Mucosa of descending colon (tissue), 3 donors: Measurements from ENCODE around the gene RIN2. TPM values are rescaled to one million over a fixed set of nuclear protein-coding genes. Genes with fewer than 3 reads are reported as not detected.
A peak's percentile ranks its signal among the peaks of the same experiment; 100 is the strongest.

Source experiments
- ATAC-seq: fragments of 200-7000 bp; cut with Tn5 transposase; one replicate; pipeline ENCODE4 v1.9.1; 2020; ENCODE audit warnings: mild to moderate bottlenecking, moderate library complexity
- DNase-seq, 3 donors: peaks; one replicate each; pipeline ENCODE4 v3.0.0-alpha.2; 2020
- H3K36me3 ChIP-seq: fragments of 200-600 bp; one replicate; pipeline ENCODE4 v1.8.0; 2021; ENCODE audit warnings: low read depth, mild to moderate bottlenecking
- H3K4me1 ChIP-seq: fragments of 200-600 bp; one replicate; pipeline ENCODE4 v1.8.0; 2021; ENCODE audit warnings: low read depth, mild to moderate bottlenecking
- H3K4me3 ChIP-seq: fragments of 200-600 bp; one replicate; pipeline ENCODE4 v1.8.0; 2021; ENCODE audit warnings: mild to moderate bottlenecking
- H3K9me3 ChIP-seq: fragments of 200-600 bp; one replicate; pipeline ENCODE4 v1.8.0; 2021; ENCODE audit warnings: mild to moderate bottlenecking
- intact Hi-C, 2 donors: fragments of 100-400 bp; cut with DNase I in 1 of 2; cut with micrococcal nuclease in 1 of 2; formaldehyde crosslinking; loops; one replicate each; pipeline versions ENCODE4 v1.11.0 to v1.11.1; 2022; cut with DNase I, micrococcal nuclease
- total RNA-seq, 3 donors: library from RNA; stranded (reverse); fragmentation: NEBNext Ultra II Directional in 2 of 3; extraction: Animal tissue kit (Norgen Biotek cat#: 25700) in 2 of 3; gene quantifications; one replicate each; pipeline versions ENCODE4 v1.2.1 to v1.2.4, GENCODE V29; 2021 to 2023
- TF ChIP-seq, protein P1 (sequence below): fragments of 200-600 bp; IDR thresholded peaks from one replicate; pipeline ENCODE4 v1.8.0; 2022; ENCODE audit warnings: antibody characterized with exemption, mild to moderate bottlenecking
- donor health status: DM: no; HTN: no; CAD: no; lungs with moderate emphysema.
- donor health status: DM: no; HTN: no; CAD: no.
- donor health status: DM: no; HTN: yes; CAD: no.

Gene RIN2
- total RNA-seq, 3 donors from 2014 or later = 73.1 to 127 (median 73.9) TPM

DNA sequence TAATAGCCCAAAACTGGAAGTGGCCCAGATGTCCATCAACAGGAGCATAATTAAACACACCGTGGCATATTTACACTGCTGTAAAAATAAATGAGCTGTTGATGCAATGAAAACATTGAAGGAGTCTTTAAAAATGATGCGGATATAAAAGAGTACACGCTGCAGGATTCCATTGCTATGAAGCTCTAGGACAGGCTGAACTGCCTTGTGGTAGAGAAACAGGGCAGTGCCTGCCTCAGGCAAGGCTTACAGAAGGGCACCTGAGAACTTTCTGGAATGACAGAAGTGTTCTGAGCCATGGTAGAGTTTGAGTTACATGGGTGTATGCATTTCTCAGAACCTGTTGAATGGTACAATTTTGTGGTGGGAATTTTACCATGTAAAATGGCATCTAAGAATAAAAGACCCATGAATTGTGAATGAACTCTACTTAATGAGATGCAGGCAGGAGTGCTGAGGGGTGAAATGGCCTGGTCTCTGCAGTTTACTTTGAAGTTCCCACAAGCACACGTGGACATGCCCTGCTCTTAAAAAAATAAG is 45.3 kb upstream of the RIN2 start:
- Histone ChIP-seq H3K4me3 (no peak overlapping the region), H3K36me3 (no peaks in the 10 kb centered on the region), H3K9me3 (no peaks in the 10 kb centered on the region), H3K4me1 (peaks cover 35% of the 10 kb centered on the region)
- intact Hi-C loops = no loop called here
- TF ChIP-seq, protein P1, sequence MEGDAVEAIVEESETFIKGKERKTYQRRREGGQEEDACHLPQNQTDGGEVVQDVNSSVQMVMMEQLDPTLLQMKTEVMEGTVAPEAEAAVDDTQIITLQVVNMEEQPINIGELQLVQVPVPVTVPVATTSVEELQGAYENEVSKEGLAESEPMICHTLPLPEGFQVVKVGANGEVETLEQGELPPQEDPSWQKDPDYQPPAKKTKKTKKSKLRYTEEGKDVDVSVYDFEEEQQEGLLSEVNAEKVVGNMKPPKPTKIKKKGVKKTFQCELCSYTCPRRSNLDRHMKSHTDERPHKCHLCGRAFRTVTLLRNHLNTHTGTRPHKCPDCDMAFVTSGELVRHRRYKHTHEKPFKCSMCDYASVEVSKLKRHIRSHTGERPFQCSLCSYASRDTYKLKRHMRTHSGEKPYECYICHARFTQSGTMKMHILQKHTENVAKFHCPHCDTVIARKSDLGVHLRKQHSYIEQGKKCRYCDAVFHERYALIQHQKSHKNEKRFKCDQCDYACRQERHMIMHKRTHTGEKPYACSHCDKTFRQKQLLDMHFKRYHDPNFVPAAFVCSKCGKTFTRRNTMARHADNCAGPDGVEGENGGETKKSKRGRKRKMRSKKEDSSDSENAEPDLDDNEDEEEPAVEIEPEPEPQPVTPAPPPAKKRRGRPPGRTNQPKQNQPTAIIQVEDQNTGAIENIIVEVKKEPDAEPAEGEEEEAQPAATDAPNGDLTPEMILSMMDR = no peak
- ATAC-seq (peak; percentile 27), DNase-seq (no peak)

DNA sequence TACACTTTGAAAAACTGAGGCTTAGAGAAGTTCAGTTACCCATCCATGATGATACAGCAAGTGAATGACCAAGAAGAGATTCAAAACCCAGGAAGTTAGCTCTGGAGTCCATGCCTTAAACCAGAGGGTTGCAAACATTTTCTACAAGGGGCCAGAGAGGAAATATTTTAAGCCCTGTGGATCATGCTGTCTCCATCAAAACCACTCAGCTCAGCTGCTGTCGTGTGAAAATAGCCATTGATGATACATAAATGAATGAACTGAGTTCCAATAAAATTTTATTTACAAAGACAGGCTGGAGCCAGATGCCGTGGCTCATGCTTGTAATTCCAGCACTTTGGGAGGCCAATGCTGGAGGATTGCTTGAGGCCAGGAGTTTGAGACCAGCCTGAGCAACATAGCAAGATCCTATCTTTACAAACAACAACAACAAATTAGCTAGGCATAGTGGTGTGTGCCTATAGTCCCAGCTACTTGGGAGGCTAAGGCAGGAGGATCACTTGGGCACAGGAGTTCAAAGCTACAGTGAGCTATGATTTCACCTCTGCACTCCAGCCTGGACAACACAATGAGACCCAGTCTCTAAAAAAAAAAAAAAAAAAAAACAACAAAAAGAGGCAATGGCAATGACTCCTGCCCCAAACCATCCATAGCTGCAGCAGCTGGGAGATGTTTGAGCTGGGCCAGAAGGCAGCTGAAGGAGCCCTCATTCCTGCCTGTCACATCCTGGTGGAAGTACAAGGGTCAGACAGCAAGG is 44.1 kb upstream of the RIN2 start:
- Histone ChIP-seq H3K36me3 (no peaks in the 10 kb centered on the region), H3K9me3 (no peaks in the 10 kb centered on the region), H3K4me3 (no peak overlapping the region), H3K4me1 (peaks cover 35% of the 10 kb centered on the region)
- DNase-seq (peak in 1 of 3 donors; percentile 57), ATAC-seq (peak; percentile 78)
- intact Hi-C loops = no loop called here
- TF ChIP-seq, protein P1 = no peak

GRCh38 chr20:19714579-19714840 is 43.5 kb upstream of the RIN2 start:
- H3K4me3 ChIP-seq = no peak overlapping the region
- no peak for DNase-seq
- peaks cover 33% of the 10 kb centered on the region for H3K4me1 ChIP-seq
- H3K9me3 ChIP-seq = no peaks in the 10 kb centered on the region
- H3K36me3 ChIP-seq = no peaks in the 10 kb centered on the region
- no peak for ATAC-seq
- intact Hi-C loops = no loop called here
- TF ChIP-seq, protein P1 = no peak

DNA sequence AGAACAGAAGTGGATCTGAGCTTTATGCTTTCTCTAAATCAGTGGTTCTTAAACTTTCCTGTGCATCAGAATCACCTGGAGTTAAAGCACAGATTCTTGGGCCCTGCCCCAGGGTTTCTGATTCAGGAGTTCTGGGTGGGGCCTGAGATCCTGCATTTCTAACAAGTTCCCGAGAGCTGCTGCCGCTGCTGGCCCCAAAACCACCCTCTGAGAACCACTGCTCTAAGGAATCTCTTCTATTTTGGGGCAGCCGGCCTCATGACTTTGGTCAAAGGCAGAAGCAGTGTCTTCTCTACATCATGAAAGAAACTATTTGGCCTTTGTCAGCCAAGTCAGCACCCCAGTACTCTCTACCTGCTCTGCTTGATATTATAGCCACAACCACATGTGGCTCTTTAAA is 42.1 kb upstream of the RIN2 start:
- ATAC-seq (no peak), DNase-seq (no peak)
- H3K4me3 ChIP-seq = no peak overlapping the region
- H3K4me1 ChIP-seq = peaks cover 19% of the 10 kb centered on the region
- no peaks in the 10 kb centered on the region for H3K9me3 ChIP-seq
- H3K36me3 ChIP-seq = no peaks in the 10 kb centered on the region
- intact Hi-C loops = no loop called here
- TF ChIP-seq, protein P1 = no peak

DNA sequence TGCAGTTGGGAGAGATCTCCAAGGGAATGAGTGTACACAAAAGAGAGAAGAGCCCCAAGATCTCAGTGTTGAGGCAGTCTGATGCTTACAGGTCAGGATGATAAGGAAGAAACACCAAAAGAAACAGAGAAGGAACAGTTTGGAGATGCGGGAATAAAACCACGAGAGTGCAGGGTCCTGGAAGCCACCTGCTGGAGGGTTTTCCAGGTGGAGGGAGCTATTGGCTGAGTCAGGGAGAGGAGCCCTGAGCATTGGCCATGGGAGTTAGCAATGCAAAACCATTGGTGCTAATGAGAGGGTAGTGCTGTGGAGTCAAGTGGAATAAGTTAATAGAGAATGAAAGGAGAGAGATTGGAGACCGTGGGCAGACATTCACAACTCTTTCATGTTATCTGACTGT is 39.2 kb upstream of the RIN2 start:
- H3K9me3 ChIP-seq = no peaks in the 10 kb centered on the region
- intact Hi-C loops = no loop called here
- peaks cover 6% of the 10 kb centered on the region for H3K4me1 ChIP-seq
- ATAC-seq (no peak), DNase-seq (no peak)
- H3K36me3 ChIP-seq = no peaks in the 10 kb centered on the region
- no peak overlapping the region for H3K4me3 ChIP-seq
- TF ChIP-seq, protein P1 = no peak

DNA sequence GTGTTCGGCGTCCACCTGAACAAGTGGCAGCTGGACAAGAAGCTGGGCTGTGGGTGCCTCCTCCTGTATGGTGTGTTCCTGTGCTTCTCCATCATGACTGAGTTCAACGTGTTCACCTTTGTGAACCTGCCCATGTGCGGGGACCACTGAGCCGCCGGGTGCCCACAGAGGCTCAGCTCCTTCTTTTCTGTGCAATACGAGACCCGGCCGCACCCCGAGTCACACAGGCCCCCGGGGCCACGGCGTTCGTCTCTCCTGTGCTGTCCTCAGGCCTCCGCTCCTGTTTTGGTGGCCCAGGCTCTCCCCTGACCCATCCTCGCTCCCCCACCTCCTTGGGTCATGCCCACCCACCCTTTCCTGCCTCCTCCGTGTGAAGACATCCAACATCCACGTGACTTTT is 37.1 kb upstream of the RIN2 start:
- Histone ChIP-seq H3K36me3 (no peaks in the 10 kb centered on the region), H3K9me3 (no peaks in the 10 kb centered on the region), H3K4me3 (no peak overlapping the region), H3K4me1 (no peaks in the 10 kb centered on the region)
- intact Hi-C loops = no loop called here
- TF ChIP-seq, protein P1 = no peak
- DNase-seq = no peak
- ATAC-seq = no peak
